HG02763 (cell line): ENCODE results near the gene TTYH2.
"Not testable (repeated sequence)": the region's sequence is repeated elsewhere in the genome, so short reads cannot be mapped to it uniquely, and the experiment has no call there.

ENCODE experiments used
- ATAC-seq: cut with Tn5 transposase; IDR thresholded peaks from one replicate; pipeline ENCODE4 v1.9.1; 2021; ENCODE audit warnings: mild to moderate bottlenecking, moderate library complexity; ENCODE audit not compliant: unreplicated experiment

The TTYH2 gene

GRCh38 chr17:74281799-74282198 lies 68.4 kb downstream of the TTYH2 start:
- ATAC-seq: no peak

DNA sequence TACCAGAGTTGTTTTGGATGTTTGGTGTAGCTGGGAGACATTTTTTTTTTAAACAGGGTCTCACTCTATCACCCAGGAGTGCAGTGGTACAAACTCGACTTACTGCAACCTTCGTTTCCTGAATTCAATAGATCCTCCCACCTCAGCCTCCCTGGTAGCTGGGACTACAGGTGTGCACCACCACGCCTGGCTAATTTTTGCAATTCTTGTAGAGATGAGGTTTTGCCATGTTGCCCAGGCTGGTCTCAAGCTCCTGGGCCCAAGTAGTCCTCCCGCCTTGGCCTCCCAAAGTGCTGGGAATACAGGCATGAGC lies 68.9 kb downstream of the TTYH2 start:
- not testable (repeated sequence) for ATAC-seq

- ATAC-seq: no peak
These were observed 69.4 kb downstream of the TTYH2 start for GRCh38 chr17:74282587-74283370.

GRCh38 chr17:74283371-74283673 lies 70.0 kb downstream of the TTYH2 start:
- ATAC-seq: no peak

GRCh38 chr17:74287031-74287602 lies 73.7 kb downstream of the TTYH2 start:
- ATAC-seq: no peak

GRCh38 chr17:74288785-74289184 lies 75.4 kb downstream of the TTYH2 start:
- ATAC-seq: no peak

- no peak for ATAC-seq
These were observed 76.3 kb downstream of the TTYH2 start for GRCh38 chr17:74289688-74290087.

DNA sequence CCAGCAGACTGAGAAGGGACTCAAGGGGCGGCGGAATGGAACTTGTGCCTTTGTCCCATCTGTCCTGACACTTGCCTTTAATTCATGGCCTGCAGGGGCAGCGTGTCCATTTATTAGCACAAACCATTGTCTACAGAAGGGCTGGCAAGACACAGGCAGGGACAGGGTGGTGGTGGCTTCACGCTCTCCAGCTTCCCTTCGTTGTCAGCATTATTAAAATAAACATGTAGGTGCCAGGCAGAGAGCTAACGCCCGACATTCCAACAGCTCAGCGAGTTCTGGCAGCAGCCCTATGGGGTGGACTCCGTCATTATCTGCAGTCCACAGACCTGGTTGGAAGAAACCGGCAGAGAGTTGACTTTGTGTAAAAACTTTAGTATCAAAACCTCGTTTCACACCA lies 77.0 kb downstream of the TTYH2 start:
- no peak for ATAC-seq

- no peak for ATAC-seq
These were observed 79.1 kb downstream of the TTYH2 start for GRCh38 chr17:74292495-74292894.

DNA sequence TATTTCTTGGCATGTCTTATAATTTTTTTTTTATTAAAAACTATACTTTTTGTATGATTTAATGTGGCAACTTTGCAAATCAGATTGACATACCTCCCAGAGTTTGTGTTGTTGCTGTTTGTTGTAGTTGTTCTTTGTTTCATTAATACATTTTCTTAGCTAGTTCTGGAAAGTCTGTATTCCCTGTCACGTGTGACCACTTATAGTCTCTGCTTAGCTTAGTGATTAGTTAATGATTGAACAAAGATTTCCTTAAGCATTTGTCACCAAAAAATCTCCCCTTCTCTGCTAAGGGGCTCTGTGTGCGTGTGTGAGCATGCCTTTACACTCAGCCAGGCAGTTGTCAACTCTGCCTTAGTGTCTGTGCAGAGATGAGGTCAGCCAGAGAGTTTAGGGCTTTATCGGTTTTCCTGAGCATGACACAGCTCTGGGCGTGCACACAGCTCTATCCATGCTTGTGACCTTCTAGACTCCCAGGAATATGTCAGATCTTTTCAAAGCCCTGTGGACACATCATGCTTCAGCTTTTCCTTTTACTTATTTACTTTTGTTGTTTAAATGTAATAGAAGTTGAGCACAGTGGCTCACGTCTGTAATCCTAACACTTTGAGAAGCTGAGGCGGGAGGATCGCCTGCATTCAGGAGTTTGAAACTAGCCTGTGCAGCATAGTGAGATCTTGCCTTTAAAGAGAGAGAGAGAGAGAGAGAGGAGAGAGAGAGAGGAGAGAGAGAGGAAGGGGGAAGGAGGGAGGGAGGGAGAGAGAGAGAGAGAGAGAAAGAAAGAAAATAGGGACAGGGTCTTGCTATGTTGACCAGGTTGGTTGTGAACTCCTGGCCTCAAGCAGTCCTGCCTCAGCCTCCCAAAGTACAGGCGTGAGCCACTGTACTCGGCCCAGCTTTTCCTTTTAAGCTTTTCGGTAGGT lies 82.5 kb downstream of the TTYH2 start:
- no peak for ATAC-seq

- no peak for ATAC-seq
These were observed 83.2 kb downstream of the TTYH2 start for GRCh38 chr17:74296548-74296936.

DNA sequence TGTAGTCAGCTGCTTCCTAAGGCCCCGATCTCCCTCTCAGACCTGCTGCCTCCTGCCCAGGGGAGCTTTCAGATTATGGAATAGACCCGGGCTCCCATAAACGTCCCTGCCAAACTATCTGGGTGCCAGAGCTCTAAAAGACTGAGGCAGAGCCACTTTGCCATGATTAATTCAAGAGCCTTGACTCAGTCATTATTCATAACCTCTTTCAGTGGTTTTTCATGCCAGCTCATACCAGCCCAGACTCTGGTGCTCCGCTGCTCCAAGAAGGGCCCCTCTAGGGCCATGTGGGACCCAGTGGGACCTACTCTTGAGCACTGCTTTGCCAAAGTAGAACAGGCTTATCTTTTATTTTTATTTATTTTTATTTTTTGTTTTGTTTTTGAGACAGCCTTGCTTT lies 84.6 kb downstream of the TTYH2 start:
- ATAC-seq: no peak

DNA sequence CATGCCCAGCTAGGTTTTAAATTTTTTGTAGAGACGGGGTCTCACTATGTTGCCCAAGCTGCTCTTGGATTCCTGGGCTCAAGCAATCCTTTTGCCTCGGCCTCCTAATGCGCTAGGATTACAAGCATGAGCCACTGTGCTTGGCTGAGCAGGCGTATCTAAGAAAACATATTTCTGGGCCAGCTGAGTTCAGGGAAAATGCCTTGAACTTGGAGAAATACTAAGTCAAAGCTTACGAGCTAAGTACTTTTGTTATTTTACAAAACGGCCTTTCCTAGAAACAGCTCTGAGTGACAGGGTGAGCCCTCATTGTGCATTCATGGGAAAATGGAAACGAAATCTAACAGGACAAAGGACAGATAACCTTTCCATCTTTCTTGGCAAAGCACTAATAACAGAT lies 85.4 kb downstream of the TTYH2 start:
- ATAC-seq: no peak

DNA sequence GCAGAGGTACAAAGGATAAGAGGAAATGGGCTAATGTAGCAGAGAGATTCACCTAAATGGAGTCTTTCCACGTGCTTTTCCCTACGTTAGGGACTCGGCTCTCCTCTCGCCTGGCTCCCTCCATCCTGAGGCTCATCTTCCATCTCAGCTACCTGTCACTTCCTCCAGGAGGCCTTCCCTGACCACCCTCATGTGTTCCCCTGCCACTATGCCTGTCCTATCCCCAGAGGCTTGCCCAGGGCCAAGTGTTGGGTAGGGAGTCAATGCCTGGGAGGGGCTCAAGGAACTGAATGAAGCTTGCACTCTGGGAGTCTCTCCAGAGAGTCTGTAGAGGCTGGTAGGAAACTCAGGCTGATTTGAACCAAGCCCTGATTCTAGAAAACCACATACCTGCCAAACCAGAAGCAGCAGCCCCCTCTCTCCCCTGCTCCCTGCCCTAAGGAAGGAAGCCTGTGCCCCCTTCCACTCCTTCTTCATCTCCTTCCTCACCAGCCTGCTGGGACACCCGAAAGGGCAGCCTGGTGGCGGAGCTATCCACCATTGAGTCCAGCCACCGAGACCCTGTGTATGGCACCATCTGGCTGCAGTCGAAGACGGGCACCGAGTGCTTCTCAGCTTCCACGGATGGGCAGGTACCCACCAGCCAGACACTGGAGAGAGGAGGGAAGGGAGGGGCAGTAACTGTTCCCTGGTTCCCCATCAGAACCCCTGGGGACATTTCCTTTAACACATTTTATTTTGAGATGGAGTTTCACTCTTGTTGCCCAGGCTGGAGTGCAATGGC lies 86.0 kb downstream of the TTYH2 start:
- ATAC-seq: no peak

DNA sequence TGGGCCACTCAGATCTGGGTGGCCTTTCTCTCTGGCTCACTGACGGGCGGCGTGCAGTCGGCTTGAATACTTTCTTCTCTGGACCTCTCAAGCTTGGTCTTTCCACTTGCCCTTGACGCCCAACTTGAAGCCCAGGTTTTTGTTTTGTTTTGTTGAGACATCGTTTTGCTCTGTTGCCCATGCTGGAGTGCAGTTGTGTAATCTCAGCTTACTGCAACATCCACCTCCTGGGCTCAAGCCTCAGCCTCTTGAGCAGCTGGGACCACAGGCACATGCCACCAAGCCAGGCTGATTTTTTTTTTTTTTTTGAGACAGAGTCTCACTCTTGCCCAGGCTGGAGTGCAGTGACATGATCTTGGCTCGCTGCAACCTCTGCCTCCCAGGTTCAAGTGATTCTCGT lies 89.9 kb downstream of the TTYH2 start:
- ATAC-seq: no peak

GRCh38 chr17:74304184-74304583 lies 90.8 kb downstream of the TTYH2 start:
- ATAC-seq: no peak

DNA sequence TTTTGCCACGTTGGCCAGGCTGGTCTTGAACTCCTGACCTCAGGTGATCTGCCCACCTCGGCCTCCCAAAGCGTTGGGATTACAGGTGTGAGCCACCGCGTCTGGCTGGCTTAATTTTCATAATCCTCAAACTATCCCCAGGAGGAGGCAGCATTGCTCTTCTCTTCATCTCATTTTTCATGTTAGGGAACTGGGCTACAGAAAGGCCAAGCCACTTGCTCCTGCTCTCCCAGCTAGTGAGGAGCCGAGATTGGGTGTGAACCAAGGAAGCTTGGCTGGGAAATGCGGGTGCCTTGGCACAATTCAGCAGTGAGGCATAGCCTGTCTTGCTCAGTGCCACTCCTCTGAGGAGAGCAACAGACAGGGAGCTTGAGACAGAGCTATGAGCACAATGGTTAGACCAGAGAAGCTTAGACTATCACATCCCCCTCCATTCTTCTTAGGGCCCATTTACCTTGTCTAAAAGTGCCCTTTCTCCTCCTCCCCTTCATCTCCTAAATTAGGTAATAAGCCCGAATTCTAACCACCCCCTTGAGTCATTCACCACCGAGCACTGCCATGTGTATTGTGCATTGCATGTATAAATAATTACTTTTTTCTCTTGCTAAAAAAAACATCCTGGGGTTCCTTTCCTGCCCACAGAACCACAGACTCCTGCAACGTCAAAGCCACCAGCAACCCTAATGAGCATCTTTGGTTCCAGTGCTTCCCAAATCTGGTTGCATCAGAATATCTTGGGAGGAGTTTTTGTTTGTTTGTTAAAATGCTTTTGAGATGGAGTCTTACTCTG lies 92.7 kb downstream of the TTYH2 start:
- no peak for ATAC-seq

- ATAC-seq: no peak
These were observed 94.8 kb downstream of the TTYH2 start for GRCh38 chr17:74307984-74308773.

GRCh38 chr17:74309902-74310301 lies 96.5 kb downstream of the TTYH2 start:
- no peak for ATAC-seq
